K562 (cell line): ENCODE measurements around the gene CSKMT. TPM values are rescaled to one million over a fixed set of nuclear protein-coding genes. Genes with fewer than 3 reads are reported as not detected.
A peak's percentile ranks its signal among the peaks of the same experiment; 100 is the strongest.

ENCODE experiments used
- CGGBP1 ChIP-seq: fragments of 250-450 bp; sonication (Bioruptor Pico); IDR thresholded peaks from 2 replicates; pipeline ENCODE4 v1.9.0; 2021; ENCODE audit warnings: mild to moderate bottlenecking
- CHD7 ChIP-seq: fragments of 200-600 bp; sonication (generic); IDR thresholded peaks from one replicate; pipeline ENCODE4 v1.6.1; 2012; ENCODE audit warnings: mild to moderate bottlenecking, low read depth, low read length, inconsistent platforms
- DIDO1 ChIP-seq: fragments of 450-650 bp; IDR thresholded peaks from 2 replicates; pipeline ENCODE4 v1.6.1; 2016; ENCODE audit warnings: low read depth, missing biosample characterization, missing genetic modification characterization
- ESRRB ChIP-seq: fragments of 250-450 bp; sonication (Bioruptor Pico); IDR thresholded peaks from 2 replicates; pipeline ENCODE4 v1.5.0; 2020; ENCODE audit warnings: mild to moderate bottlenecking, moderate library complexity, borderline replicate concordance
- MEF2D ChIP-seq: conservative IDR thresholded peaks from 2 replicates; pipeline ENCODE4 v1.6.1; 2016; ENCODE audit warnings: low read depth, missing genetic modification characterization, missing compliant biosample characterization
- PHF21A ChIP-seq: fragments of 450-650 bp; IDR thresholded peaks from 2 replicates; pipeline ENCODE4 v1.6.1; 2017; ENCODE audit warnings: low read depth, borderline replicate concordance
- RBM22 ChIP-seq: fragments of 200-400 bp; formaldehyde crosslinking; IDR thresholded peaks from 2 replicates; pipeline ENCODE4 v1.6.1; 2018; ENCODE audit warnings: low read length, low read depth; ENCODE audit not compliant: poor library complexity, severe bottlenecking
- SIRT6 ChIP-seq: IDR thresholded peaks from one replicate; pipeline ENCODE4 v1.6.1; 2012; ENCODE audit warnings: low read depth, mild to moderate bottlenecking, control low read depth, inconsistent platforms, low read length, moderate library complexity
- SMARCE1 ChIP-seq: fragments of 450-650 bp; IDR thresholded peaks from 2 replicates; pipeline ENCODE4 v1.7.1; 2016; ENCODE audit warnings: mild to moderate bottlenecking
- ZBTB9 ChIP-seq: fragments of 450-650 bp; formaldehyde crosslinking; IDR thresholded peaks from 2 replicates; pipeline ENCODE4 v1.4.0; 2020; ENCODE audit warnings: mild to moderate bottlenecking, moderate library complexity
- ZNF121 ChIP-seq: sonication (generic); formaldehyde crosslinking; conservative IDR thresholded peaks from 2 replicates; pipeline ENCODE4 v1.8.0; 2022; ENCODE audit warnings: missing genetic modification reagents
- ZNF280B ChIP-seq: fragments of 250-450 bp; sonication (Bioruptor Pico); IDR thresholded peaks from 2 replicates; pipeline ENCODE4 v1.5.1; 2021; ENCODE audit warnings: mild to moderate bottlenecking
- polyA plus RNA-seq, 8 experiments: library from polyadenylated mRNA; depleted of rRNA in 4 of 8; stranded (reverse) in 5 of 8; unstranded in 3 of 8; fragments of >200 nt; fragmentation: Nextera tagmentation in 2 of 8; fragmentation: Illumina TruSeq in 1 of 8; extraction: Ambion mirVana in 2 of 8; extraction: Trizol in 1 of 8; gene quantifications; 2 replicates each; pipeline versions ENCODE4 v1.2.1 to v1.2.3, GENCODE V29; 2011 to 2014; ENCODE audit warnings: inconsistent platforms in 1 of 8, missing spikeins in 1 of 8
- total RNA-seq, 7 experiments: library from RNA; depleted of rRNA in 6 of 7; stranded (reverse); fragments of >200 nt in 6 of 7; fragmentation: Illumina TruSeq in 2 of 7; extraction: Trizol in 2 of 7; gene quantifications; 2 replicates each; pipeline versions ENCODE4 v1.2.1 to v1.2.3, GENCODE V29; 2011 to 2021; ENCODE audit warnings: low replicate concordance in 1 of 7

The CSKMT gene
- total and polyA plus RNA-seq, 9 of the 15 experiments (the other 6 are each of a cell fraction or from before 2014, with no cell fraction given) = 10.3 to 108 (median 27.2) TPM

- TF ChIP-seq RBM22 (peak; percentile 85), SIRT6 (no peak), CHD7 (no peak), ZBTB9 (peak; percentile 81), DIDO1 (tag) (peak; percentile 45; the same call in 1 of the 2 replicates), MEF2D (tag) (no peak; the same call in 1 of the 2 replicates), ESRRB (no peak), ZNF280B (CRISPR knock-in tag) (no peak), PHF21A (no peak), CGGBP1 (CRISPR knock-in tag) (no peak), SMARCE1 (no peak), ZNF121 (CRISPR knock-in tag) (no peak)
Observed at GRCh38 chr11:62645946-62646824, 18.9 kb upstream of the CSKMT start, which contains the start of gene GANAB (continued).
